GM21619 (cell line): ENCODE data around the gene SCTR.
A peak's percentile ranks its signal among the peaks of the same experiment; 100 is the strongest.
"Not testable (repeated sequence)": the region's sequence is repeated elsewhere in the genome, so short reads cannot be mapped to it uniquely, and the experiment has no call there.

Experiments
- ATAC-seq: cut with Tn5 transposase; IDR thresholded peaks from one replicate; pipeline ENCODE4 v1.9.1; 2021; ENCODE audit not compliant: unreplicated experiment

SCTR gene

GRCh38 chr2:119417908-119418307 lies 106.4 kb downstream of the SCTR start:
- ATAC-seq = no peak

GRCh38 chr2:119416299-119416923 lies 107.9 kb downstream of the SCTR start:
- peak; percentile 65 for ATAC-seq

- no peak for ATAC-seq
Observed at GRCh38 chr2:119415630-119416029, 108.7 kb downstream of the SCTR start.

GRCh38 chr2:119414894-119415293 lies 109.4 kb downstream of the SCTR start:
- ATAC-seq = no peak

- no peak for ATAC-seq
Observed at GRCh38 chr2:119409506-119409905, 114.8 kb downstream of the SCTR start.

- no peak for ATAC-seq
Observed at GRCh38 chr2:119408221-119408619, 116.1 kb downstream of the SCTR start.

GRCh38 chr2:119407430-119408220 lies 116.7 kb downstream of the SCTR start:
- ATAC-seq = peak; percentile 65

- no peak for ATAC-seq
Observed at GRCh38 chr2:119405151-119405550, 119.1 kb downstream of the SCTR start.

- ATAC-seq = not testable (repeated sequence)
Observed at GRCh38 chr2:119403618-119404017, 120.7 kb downstream of the SCTR start.

- no peak for ATAC-seq
Observed at GRCh38 chr2:119402645-119403560, 121.4 kb downstream of the SCTR start.

GRCh38 chr2:119402106-119402505 lies 122.2 kb downstream of the SCTR start:
- ATAC-seq = no peak

GRCh38 chr2:119397196-119397595 lies 127.1 kb downstream of the SCTR start:
- ATAC-seq = no peak

- no peak for ATAC-seq
Observed at GRCh38 chr2:119393971-119394748, 130.1 kb downstream of the SCTR start.
